Measurements from ENCODE around the gene HBG1.

Gene HBG1

GRCh38 chr11:5289696-5290095 is 40.0 kb upstream of the HBG1 start:
- TF ChIP-seq ESRRG (CRISPR knock-in tag; IDR thresholded peaks at IDR 0.05) (no peak), CSDC2 (CRISPR knock-in tag; IDR thresholded peaks at IDR 0.05) (no peak), GLIS3 (CRISPR knock-in tag; IDR thresholded peaks at IDR 0.05) (no peak), BACH2 (CRISPR knock-in tag; IDR thresholded peaks at IDR 0.05; ENCODE audit: borderline replicate concordance) (no peak), ZFP3 (CRISPR knock-in tag; IDR thresholded peaks at IDR 0.05) (no peak), TSHZ2 (CRISPR knock-in tag; IDR thresholded peaks at IDR 0.05) (no peak), ISL1 (CRISPR knock-in tag; IDR thresholded peaks at IDR 0.05) (no peak), ARNTL (CRISPR knock-in tag; IDR thresholded peaks at IDR 0.05; ENCODE audit: borderline replicate concordance, low read depth) (no peak)
- no peak for ATAC-seq

GRCh38 chr11:5288906-5289550 is 39.4 kb upstream of the HBG1 start:
- ATAC-seq = no peak
- TF ChIP-seq ISL1 (CRISPR knock-in tag; IDR thresholded peaks at IDR 0.05) = no peak

- no peak for TF ChIP-seq CSRNP3 (CRISPR knock-in tag; IDR thresholded peaks at IDR 0.05)
- no peak for TF ChIP-seq GLIS3 (CRISPR knock-in tag; IDR thresholded peaks at IDR 0.05)
- no peak for TF ChIP-seq TCF4 (CRISPR knock-in tag; IDR thresholded peaks at IDR 0.05; ENCODE audit: borderline replicate concordance)
- TF ChIP-seq ARNTL (CRISPR knock-in tag; IDR thresholded peaks at IDR 0.05; ENCODE audit: borderline replicate concordance, low read depth) = no peak
- no peak for TF ChIP-seq TSHZ2 (CRISPR knock-in tag; IDR thresholded peaks at IDR 0.05)
- no peak for TF ChIP-seq PPARA (CRISPR knock-in tag; IDR thresholded peaks at IDR 0.05; ENCODE audit: borderline replicate concordance)
- TF ChIP-seq RARB (CRISPR knock-in tag; IDR thresholded peaks at IDR 0.05) = no peak
- TF ChIP-seq ZFP3 (CRISPR knock-in tag; IDR thresholded peaks at IDR 0.05) = no peak
- TF ChIP-seq TOX (CRISPR knock-in tag; IDR thresholded peaks at IDR 0.05; ENCODE audit: borderline replicate concordance) = no peak
- TF ChIP-seq SNAI2 (CRISPR knock-in tag; IDR thresholded peaks at IDR 0.05) = no peak
- ATAC-seq = no peak
Measured at GRCh38 chr11:5288108-5288905, 38.6 kb upstream of the HBG1 start.

- ATAC-seq = no peak
- no peak for TF ChIP-seq PATZ1 (CRISPR knock-in tag; IDR thresholded peaks at IDR 0.05; ENCODE audit: borderline replicate concordance)
- TF ChIP-seq CSDC2 (CRISPR knock-in tag; IDR thresholded peaks at IDR 0.05) = no peak
- no peak for TF ChIP-seq ZNF565 (CRISPR knock-in tag; conservative IDR thresholded peaks at IDR 0.05; ENCODE audit: low read depth)
- TF ChIP-seq ZNF70 (CRISPR knock-in tag; IDR thresholded peaks at IDR 0.05) = no peak
- TF ChIP-seq RARB (CRISPR knock-in tag; IDR thresholded peaks at IDR 0.05) = no peak
- TF ChIP-seq OSR1 (CRISPR knock-in tag; IDR thresholded peaks at IDR 0.05) = no peak
- no peak for TF ChIP-seq POU6F1 (CRISPR knock-in tag; IDR thresholded peaks at IDR 0.05; ENCODE audit: borderline replicate concordance, low read depth)
- TF ChIP-seq PPARA (CRISPR knock-in tag; IDR thresholded peaks at IDR 0.05; ENCODE audit: borderline replicate concordance) = no peak
- no peak for TF ChIP-seq ESRRG (CRISPR knock-in tag; IDR thresholded peaks at IDR 0.05)
Measured at GRCh38 chr11:5286901-5287300, 37.2 kb upstream of the HBG1 start.

All from SK-N-SH treated with all-trans-retinoic acid at 6 μM for 48 hours (cell line).